AG10803 (cell line): ENCODE results near the gene EIF5A2.
"Not testable (repeated sequence)": the region's sequence is repeated elsewhere in the genome, so short reads cannot be mapped to it uniquely, and the experiment has no call there.

ENCODE experiments used
- DNase-seq: peaks from one replicate; pipeline ENCODE4 v3.0.0; 2010; ENCODE audit warnings: low read depth
- H3K4me3 ChIP-seq: 2 replicates; pipeline ENCODE4 v1.5.1; 2011; ENCODE audit warnings: mild to moderate bottlenecking, low read length, control low read depth
- TF ChIP-seq, protein P1 (sequence below): conservative IDR thresholded peaks from 2 replicates; pipeline ENCODE4 v1.5.1; 2011; ENCODE audit warnings: mild to moderate bottlenecking, low read length, control low read depth, inconsistent platforms

EIF5A2 gene

DNA sequence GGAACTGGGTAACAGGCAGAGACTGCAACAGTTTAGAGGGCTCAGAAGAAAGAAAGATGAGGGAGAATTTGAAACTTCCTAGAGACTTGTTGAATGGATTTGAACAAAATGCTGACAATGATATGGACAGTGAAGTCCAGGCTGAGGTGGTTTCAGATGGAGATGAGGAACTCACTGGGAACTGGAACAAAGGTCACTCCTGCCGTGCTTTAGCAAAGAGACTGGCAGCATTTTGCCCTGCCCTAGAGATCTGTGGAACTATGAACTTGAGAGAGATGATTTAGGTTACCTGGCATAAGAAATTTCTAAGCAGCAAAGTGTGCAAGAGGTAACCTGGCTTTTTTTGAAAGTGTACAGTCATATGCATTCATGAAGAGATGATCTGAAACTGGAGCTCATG lies 11.7 kb downstream of the EIF5A2 start:
- TF ChIP-seq, protein P1, sequence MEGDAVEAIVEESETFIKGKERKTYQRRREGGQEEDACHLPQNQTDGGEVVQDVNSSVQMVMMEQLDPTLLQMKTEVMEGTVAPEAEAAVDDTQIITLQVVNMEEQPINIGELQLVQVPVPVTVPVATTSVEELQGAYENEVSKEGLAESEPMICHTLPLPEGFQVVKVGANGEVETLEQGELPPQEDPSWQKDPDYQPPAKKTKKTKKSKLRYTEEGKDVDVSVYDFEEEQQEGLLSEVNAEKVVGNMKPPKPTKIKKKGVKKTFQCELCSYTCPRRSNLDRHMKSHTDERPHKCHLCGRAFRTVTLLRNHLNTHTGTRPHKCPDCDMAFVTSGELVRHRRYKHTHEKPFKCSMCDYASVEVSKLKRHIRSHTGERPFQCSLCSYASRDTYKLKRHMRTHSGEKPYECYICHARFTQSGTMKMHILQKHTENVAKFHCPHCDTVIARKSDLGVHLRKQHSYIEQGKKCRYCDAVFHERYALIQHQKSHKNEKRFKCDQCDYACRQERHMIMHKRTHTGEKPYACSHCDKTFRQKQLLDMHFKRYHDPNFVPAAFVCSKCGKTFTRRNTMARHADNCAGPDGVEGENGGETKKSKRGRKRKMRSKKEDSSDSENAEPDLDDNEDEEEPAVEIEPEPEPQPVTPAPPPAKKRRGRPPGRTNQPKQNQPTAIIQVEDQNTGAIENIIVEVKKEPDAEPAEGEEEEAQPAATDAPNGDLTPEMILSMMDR: no peak
- no peak overlapping the region for H3K4me3 ChIP-seq
- no peak for DNase-seq

DNA sequence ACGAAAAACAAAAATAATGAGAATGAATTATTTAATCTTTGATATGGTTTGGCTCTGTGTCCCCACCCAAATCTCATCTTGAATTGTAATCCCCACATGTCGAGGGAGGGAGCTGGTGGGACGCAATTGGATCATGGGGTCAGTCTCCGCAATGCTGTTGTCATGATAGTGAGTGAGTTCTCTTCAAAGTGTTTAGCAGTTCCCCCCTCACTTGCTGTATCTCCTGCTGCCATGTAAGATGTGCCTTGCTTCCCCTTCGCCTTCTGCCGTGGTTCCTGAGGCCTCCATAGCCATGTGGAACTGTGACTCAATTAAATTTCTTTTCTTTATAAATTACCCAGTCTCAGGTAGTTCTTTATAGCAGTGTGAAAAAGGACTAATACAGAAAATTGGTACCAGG lies 12.1 kb downstream of the EIF5A2 start:
- not testable (repeated sequence) for H3K4me3 ChIP-seq, DNase-seq

DNA sequence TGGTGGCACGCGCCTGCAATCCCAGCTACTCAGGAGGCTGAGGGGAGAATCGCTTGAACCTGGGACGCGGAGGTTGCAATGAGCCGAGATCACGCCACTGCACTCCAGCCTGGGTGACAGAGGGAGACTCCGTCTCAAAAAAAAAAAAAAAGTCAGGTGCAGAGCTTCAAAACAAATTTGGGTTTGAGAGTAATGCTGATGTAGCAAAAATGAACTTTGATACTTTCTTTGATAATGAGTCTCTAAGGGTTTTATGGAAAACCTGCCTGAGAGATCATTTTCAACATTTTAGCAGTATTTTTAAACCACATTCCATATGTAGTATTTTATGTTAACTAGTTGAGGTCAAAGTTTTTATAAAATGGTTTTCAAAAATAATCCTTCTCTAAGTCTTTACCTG lies 14.5 kb downstream of the EIF5A2 start:
- H3K4me3 ChIP-seq: no peak overlapping the region
- TF ChIP-seq, protein P1: no peak
- no peak for DNase-seq

DNA sequence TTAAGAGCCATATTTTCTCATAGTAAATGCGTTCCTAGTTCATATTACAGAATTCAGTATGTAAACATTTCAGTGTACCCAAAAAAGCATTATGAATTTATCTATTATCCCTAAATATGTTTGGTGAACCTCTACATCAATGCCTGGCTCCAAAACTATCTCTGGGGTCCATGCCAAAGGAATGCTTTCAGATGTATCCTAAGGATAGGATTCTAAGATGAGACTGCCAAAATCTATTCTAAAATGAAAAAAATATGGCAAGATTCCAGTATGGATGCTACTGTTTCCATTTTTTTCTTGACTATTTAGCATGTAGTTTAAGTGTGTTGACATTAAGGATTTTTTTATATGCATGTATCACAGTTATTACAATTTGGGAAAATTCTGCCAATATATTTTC lies 18.8 kb downstream of the EIF5A2 start:
- DNase-seq: no peak
- no peak overlapping the region for H3K4me3 ChIP-seq
- TF ChIP-seq, protein P1: no peak

DNA sequence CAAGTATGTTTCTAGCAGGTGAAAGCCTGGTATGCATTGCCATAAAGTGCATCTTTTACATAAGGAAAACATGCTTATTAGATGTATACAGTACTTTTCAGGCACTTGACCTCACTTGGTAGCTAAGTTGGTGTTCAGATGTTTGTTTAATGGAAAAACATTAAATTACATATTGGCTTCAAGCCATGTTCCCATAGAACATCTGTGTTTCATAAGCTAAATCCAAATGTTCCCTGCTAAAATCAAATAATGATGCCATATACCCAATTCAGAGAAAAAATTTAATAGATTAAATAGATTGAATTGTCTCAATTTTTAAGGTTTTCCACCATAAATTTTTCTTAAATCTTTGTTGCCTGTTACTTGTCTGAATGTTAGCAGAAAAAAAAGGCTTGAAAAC lies 19.3 kb downstream of the EIF5A2 start:
- DNase-seq: no peak
- TF ChIP-seq, protein P1: no peak
- H3K4me3 ChIP-seq: no peak overlapping the region

DNA sequence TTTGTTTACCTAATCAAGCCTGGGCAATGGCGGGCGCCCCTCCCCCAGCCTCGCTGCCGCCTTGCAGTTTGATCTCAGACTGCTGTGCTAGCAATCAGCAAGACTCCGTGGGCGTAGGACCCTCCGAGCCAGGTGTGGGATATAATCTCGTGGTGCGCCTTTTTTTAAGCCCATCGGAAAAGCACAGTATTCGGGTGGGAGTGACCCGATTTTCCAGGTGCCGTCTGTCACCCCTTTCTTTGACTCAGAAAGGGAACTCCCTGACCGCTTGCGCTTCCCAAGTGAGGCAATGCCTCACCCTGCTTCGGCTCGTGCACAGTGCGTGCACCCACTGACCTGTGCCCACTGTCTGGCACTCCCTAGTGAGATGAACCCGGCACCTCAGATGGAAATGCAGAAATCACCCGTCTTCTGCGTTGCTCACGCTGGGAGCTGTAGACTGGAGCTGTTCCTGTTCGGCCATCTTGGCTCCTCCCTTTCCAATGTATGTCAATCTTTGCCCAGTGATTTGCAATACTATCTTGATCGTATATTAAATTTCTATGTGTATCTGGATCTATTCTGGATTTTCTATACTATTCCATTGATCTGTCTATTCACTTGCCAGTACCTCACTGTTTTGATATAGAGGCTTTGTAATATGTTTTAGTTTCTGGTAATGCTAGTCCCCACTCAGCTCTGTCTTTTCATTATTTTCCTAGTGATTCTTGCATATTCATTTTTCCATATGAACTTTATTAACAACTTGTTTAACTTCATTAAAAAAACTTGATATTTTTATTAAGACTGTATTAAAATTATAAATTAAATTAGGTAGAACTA lies 24.1 kb downstream of the EIF5A2 start:
- not testable (repeated sequence) for H3K4me3 ChIP-seq, DNase-seq

DNA sequence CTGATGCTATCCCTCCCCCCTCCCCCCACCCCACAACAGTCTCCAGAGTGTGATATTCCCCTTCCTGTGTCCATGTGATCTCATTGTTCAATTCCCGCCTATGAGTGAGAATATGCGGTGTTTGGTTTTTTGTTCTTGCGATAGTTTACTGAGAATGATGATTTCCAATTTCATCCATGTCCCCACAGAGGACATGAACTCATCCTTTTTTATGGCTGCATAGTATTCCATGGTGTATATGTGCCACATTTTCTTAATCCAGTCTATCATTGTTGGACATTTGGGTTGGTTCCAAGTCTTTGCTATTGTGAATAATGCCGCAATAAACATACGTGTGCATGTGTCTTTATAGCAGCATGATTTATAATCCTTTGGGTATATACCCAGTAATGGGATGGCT lies 29.7 kb downstream of the EIF5A2 start:
- DNase-seq, H3K4me3 ChIP-seq: not testable (repeated sequence)

DNA sequence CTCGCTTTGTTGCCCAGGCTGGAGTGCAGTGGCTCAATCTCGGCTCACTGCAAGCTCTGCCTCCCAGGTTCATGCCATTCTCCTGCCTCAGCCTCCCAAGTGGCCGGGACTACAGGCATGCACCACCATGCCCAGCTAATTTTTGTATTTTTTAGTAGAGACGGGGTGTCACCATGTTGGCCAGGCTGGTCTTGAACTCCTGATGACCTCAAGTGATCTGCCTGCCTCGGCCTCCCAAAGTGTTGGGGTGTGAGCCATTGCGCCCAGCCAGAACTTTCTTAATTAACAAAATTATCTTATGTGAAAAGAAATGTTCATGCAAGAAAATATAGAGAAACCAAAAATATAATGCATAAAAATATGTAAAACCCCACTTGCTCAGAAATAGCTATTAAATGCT lies 31.1 kb downstream of the EIF5A2 start:
- not testable (repeated sequence) for H3K4me3 ChIP-seq, DNase-seq

DNA sequence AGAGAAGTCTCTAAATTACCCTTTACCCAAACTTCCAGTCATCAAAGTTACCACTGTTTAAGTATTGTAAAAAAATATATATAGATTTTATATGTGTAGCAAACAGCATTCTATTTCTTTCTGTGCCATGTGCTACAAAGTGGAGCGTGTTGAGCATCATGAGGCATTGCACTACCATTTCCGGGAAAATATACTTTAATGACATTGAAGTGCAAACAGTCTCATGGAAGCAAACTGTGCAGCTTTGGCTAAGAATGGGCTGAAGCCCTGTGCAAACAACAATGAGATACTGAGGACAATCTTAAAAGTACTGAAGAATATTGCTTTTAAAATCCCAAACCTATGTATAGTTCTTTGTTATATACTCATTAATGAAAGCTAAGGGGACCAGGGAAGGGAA lies 31.9 kb downstream of the EIF5A2 start:
- no peak for DNase-seq

More for the DNA sequence above, 31.9 kb downstream of the EIF5A2 start:
- no peak overlapping the region for H3K4me3 ChIP-seq
- TF ChIP-seq, protein P1: no peak
